Stomach (tissue), 9 donors: Measurements from ENCODE around the gene PRR5. TPM values are rescaled to one million over a fixed set of nuclear protein-coding genes. Genes with fewer than 3 reads are reported as not detected.

Experiments
- DNase-seq, 2 donors: peaks; one replicate each; pipeline versions ENCODE4 v3.0.0 to v3.0.0-alpha.2; 2013 to 2019
- H3K27ac ChIP-seq, 5 donors: fragments of 200-600 bp in 4 of 5; sonication (generic) in 4 of 5; one replicate each; pipeline ENCODE4 v1.5.1; 2013 to 2019; ENCODE audit warnings: mild to moderate bottlenecking in 1 of 5, moderate library complexity in 1 of 5
- H3K27me3 ChIP-seq, 3 donors: fragments of 200-600 bp; sonication (generic); one replicate each; pipeline ENCODE4 v1.5.1; 2017 to 2019; ENCODE audit warnings: mixed run types in 1 of 3
- H3K36me3 ChIP-seq, 4 donors: fragments of 200-600 bp; sonication (generic); 1 replicate in 3 of 4; 2 replicates in 1 of 4; pipeline ENCODE4 v1.5.1; 2016 to 2019
- H3K4me1 ChIP-seq, 4 donors: fragments of 200-600 bp; sonication (generic); one replicate each; pipeline ENCODE4 v1.5.1; 2016 to 2019
- H3K4me3 ChIP-seq, 4 donors: fragments of 200-600 bp; sonication (generic) in 3 of 4; one replicate each; pipeline ENCODE4 v1.5.1; 2016 to 2019; ENCODE audit warnings: mild to moderate bottlenecking in 1 of 4
- H3K9me3 ChIP-seq, 4 donors: fragments of 200-600 bp; sonication (generic); one replicate each; pipeline ENCODE4 v1.5.1; 2016 to 2019
- EP300 ChIP-seq: sonication (generic); formaldehyde crosslinking; IDR thresholded peaks from one replicate; pipeline ENCODE4 v1.6.1; 2017; ENCODE audit warnings: antibody characterized with exemption
- POLR2A ChIP-seq, 4 donors: fragments of 450-650 bp; IDR thresholded peaks; one replicate each; pipeline ENCODE4 v1.6.1; 2016; ENCODE audit warnings: antibody characterized with exemption in 4 of 4, control low read depth in 2 of 4, mild to moderate bottlenecking in 1 of 4, moderate library complexity in 1 of 4
- POLR2AphosphoS5 ChIP-seq, 3 donors: sonication (generic); formaldehyde crosslinking; IDR thresholded peaks; one replicate each; pipeline ENCODE4 v1.6.1; 2016; ENCODE audit warnings: antibody characterized with exemption in 3 of 3
- WGBS, 5 donors: extraction: QIAGEN DNeasy Blood & Tissue Kit in 3 of 5; methylation state at CpG; one replicate each; pipeline versions ENCODE4 v1.1.5 to v1.1.7; 2013 to 2018; 5-methylcytosine and 5-hydroxymethylcytosine counted together
- intact Hi-C: fragments of 100-400 bp; cut with DNase I; formaldehyde crosslinking; loops from one replicate; pipeline ENCODE4 v1.15.1; 2023; ENCODE audit warnings: low total_unique reads
- polyA plus RNA-seq, 3 donors: library from polyadenylated mRNA; stranded (reverse); fragments of 200-250 nt; gene quantifications; one replicate each; pipeline ENCODE4 v1.2.3, GENCODE V29; 2013
- total RNA-seq, 5 donors: library from RNA; depleted of rRNA; stranded (reverse); fragments of >200 nt; gene quantifications; one replicate each; pipeline versions ENCODE4 v1.1.0 to v1.2.3, GENCODE V29; 2014 to 2016
- TF ChIP-seq, protein P1 (sequence below), 7 experiments: fragments of 450-650 bp in 4 of 7; fragments of 200-600 bp in 3 of 7; sonication (generic) in 3 of 7; IDR thresholded peaks; one replicate each; pipeline ENCODE4 v1.5.1; 2016 to 2019; ENCODE audit warnings: antibody characterized with exemption in 7 of 7, control low read depth in 2 of 7, mild to moderate bottlenecking in 1 of 7
- donor health status: healthy with polysubstance abuse.
- donor health status: Bipolar disorder and iron deficiency.
- donor health status: healthy.

The PRR5 gene
- total and polyA plus RNA-seq, 8 donors, result 8.3 to 36.5 (median 17.9) TPM; not detected in 1

DNA sequence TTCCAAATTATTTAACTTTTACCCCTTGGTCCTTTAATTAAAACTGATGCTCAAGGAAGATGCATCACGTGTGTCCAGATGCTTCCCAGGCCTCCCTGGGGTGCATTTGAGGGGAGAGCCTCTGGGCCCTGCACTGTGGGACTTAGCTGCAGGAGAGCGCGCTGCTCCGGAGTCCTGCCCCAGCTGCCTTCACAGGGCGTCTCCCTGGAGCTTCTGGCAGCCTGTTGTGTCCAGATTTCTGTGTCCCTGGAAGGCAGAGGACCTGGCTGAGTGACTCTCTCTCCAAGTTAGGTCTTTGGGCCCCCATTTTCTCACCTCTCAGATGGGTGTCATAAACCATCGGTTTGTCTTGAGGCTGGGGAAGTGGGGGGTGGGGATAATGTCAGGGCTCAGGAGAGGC lies 53.4 kb downstream of the PRR5 start:
- Histone ChIP-seq H3K36me3 (no peaks in the 10 kb centered on the region), H3K4me3 (peak overlapping the region in 1 of 4 donors; percentile 22), H3K4me1 (peaks cover 24 to 56% (median 43%) of the 10 kb centered on the region in 4 donors), H3K27ac (peak overlapping the region; percentile 59 to 73 (median 61)), H3K27me3 (peaks cover 8 to 66% (median 39%) of the 10 kb centered on the region in 3 donors), H3K9me3 (no peaks in the 10 kb centered on the region)
- DNase-seq, result peak in 1 of 2 donors; percentile 41
- 27 to 33% (median 29%) methylated on average over 6 of the region's 6 CpGs for WGBS, 5 donors
- TF ChIP-seq, protein P1, sequence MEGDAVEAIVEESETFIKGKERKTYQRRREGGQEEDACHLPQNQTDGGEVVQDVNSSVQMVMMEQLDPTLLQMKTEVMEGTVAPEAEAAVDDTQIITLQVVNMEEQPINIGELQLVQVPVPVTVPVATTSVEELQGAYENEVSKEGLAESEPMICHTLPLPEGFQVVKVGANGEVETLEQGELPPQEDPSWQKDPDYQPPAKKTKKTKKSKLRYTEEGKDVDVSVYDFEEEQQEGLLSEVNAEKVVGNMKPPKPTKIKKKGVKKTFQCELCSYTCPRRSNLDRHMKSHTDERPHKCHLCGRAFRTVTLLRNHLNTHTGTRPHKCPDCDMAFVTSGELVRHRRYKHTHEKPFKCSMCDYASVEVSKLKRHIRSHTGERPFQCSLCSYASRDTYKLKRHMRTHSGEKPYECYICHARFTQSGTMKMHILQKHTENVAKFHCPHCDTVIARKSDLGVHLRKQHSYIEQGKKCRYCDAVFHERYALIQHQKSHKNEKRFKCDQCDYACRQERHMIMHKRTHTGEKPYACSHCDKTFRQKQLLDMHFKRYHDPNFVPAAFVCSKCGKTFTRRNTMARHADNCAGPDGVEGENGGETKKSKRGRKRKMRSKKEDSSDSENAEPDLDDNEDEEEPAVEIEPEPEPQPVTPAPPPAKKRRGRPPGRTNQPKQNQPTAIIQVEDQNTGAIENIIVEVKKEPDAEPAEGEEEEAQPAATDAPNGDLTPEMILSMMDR (IDR thresholded peaks at IDR 0.05), result no peak
- no peak for TF ChIP-seq POLR2A (IDR thresholded peaks at IDR 0.05)
- no peak for TF ChIP-seq EP300
- TF ChIP-seq POLR2AphosphoS5 (IDR thresholded peaks at IDR 0.05), result no peak
- intact Hi-C loops, result no loop called here

GRCh38 chr22:44755956-44756361 lies 54.0 kb downstream of the PRR5 start:
- no peaks in the 10 kb centered on the region for H3K36me3 ChIP-seq
- 21 to 42% (median 32%) methylated on average over 9 of the region's 9 CpGs for WGBS, 5 donors
- H3K27me3 ChIP-seq, result peaks cover 8 to 61% (median 34%) of the 10 kb centered on the region in 3 donors
- peak overlapping the region in 1 of 4 donors; percentile 26 for H3K4me3 ChIP-seq
- H3K4me1 ChIP-seq, result peaks cover 24 to 56% (median 43%) of the 10 kb centered on the region in 4 donors
- no peaks in the 10 kb centered on the region for H3K9me3 ChIP-seq
- TF ChIP-seq POLR2AphosphoS5 (IDR thresholded peaks at IDR 0.05) (peak in 1 of 3 donors; percentile 4), EP300 (no peak), POLR2A (IDR thresholded peaks at IDR 0.05) (no peak)
- H3K27ac ChIP-seq, result peak overlapping the region; percentile 59 to 73 (median 61)
- peak; percentile 71 to 93 for DNase-seq
- intact Hi-C loops, result no loop called here

GRCh38 chr22:44758344-44758973 lies 56.5 kb downstream of the PRR5 start:
- DNase-seq, result peak in 1 of 2 donors; percentile 73
- no peak overlapping the region for H3K4me3 ChIP-seq
- H3K9me3 ChIP-seq, result no peaks in the 10 kb centered on the region
- WGBS, 5 donors, result 52 to 63% (median 58%) methylated on average over 10 to 11 of the region's 11 CpGs
- TF ChIP-seq POLR2A (IDR thresholded peaks at IDR 0.05) (no peak), EP300 (no peak), POLR2AphosphoS5 (IDR thresholded peaks at IDR 0.05) (no peak)
- TF ChIP-seq, protein P1 (IDR thresholded peaks at IDR 0.05), result no peak
- intact Hi-C loops, result no loop called here
- H3K27me3 ChIP-seq, result peaks cover 0 to 36% (median 12%) of the 10 kb centered on the region in 3 donors
- H3K27ac ChIP-seq, result no peak overlapping the region
- no peaks in the 10 kb centered on the region for H3K36me3 ChIP-seq
- peaks cover 17 to 40% (median 28%) of the 10 kb centered on the region in 4 donors for H3K4me1 ChIP-seq

DNA sequence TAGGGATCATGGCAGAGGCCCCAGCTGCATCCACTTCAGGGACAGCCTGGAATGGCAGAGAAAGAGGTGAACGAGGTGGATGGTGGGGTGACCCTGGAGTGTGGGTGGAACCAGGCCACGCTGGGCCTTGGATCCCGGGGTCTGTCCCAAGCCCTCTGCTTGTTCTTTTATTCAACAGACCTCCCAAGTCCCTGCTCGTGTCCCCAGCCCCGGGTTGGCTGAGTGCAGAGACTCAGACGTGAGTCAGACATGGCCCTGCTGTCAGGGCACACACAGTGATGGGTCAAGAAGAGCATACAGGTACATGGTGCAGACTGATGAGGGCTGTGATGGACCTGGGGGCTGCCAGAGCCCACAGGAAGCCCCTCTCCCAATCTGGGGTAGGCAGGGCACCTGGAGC lies 57.0 kb downstream of the PRR5 start:
- Histone ChIP-seq H3K9me3 (no peaks in the 10 kb centered on the region), H3K4me3 (no peak overlapping the region), H3K36me3 (no peaks in the 10 kb centered on the region), H3K4me1 (peaks cover 11 to 35% (median 24%) of the 10 kb centered on the region in 4 donors), H3K27ac (no peak overlapping the region), H3K27me3 (peaks cover 0 to 31% (median 7%) of the 10 kb centered on the region in 3 donors)
- intact Hi-C loops, result no loop called here
- WGBS, 5 donors, result 77 to 100% (median 88%) methylated on average over 3 to 6 of the region's 6 CpGs
- TF ChIP-seq EP300 (no peak), POLR2AphosphoS5 (IDR thresholded peaks at IDR 0.05) (no peak), POLR2A (IDR thresholded peaks at IDR 0.05) (no peak)
- TF ChIP-seq, protein P1 (IDR thresholded peaks at IDR 0.05), result no peak
- no peak for DNase-seq
